WERI-Rb-1 (cell line): ENCODE data around the gene CLIC5.

Experiments
- DNase-seq: peaks from one replicate; pipeline ENCODE4 v3.0.0-alpha.2; 2020
- H3K27ac ChIP-seq: fragments of 250-450 bp; sonication (Bioruptor Pico); 2 replicates; pipeline ENCODE4 v1.5.1; 2020; ENCODE audit warnings: mild to moderate bottlenecking, moderate library complexity
- H3K27me3 ChIP-seq: fragments of 250-450 bp; sonication (Bioruptor Pico); 2 replicates; pipeline ENCODE4 v1.5.1; 2021; ENCODE audit warnings: mild to moderate bottlenecking, low read depth, moderate library complexity; ENCODE audit not compliant: insufficient read depth, severe bottlenecking
- H3K36me3 ChIP-seq: fragments of 250-450 bp; sonication (Bioruptor Pico); 2 replicates; pipeline ENCODE4 v1.5.1; 2020; ENCODE audit warnings: mild to moderate bottlenecking, moderate library complexity
- H3K4me3 ChIP-seq: 2 replicates; pipeline ENCODE4 v1.5.1; 2011; ENCODE audit warnings: low read depth, mild to moderate bottlenecking, control low read depth, low read length
- H3K9me3 ChIP-seq: fragments of 250-450 bp; sonication (Bioruptor Pico); 2 replicates; pipeline ENCODE4 v1.5.1; 2021; ENCODE audit warnings: mild to moderate bottlenecking, moderate library complexity; ENCODE audit not compliant: severe bottlenecking
- TF ChIP-seq, protein P1 (sequence below): IDR thresholded peaks from 2 replicates; pipeline ENCODE4 v1.5.1; 2011; ENCODE audit warnings: low read depth, mild to moderate bottlenecking, control low read depth, inconsistent platforms, low read length

CLIC5 gene

DNA sequence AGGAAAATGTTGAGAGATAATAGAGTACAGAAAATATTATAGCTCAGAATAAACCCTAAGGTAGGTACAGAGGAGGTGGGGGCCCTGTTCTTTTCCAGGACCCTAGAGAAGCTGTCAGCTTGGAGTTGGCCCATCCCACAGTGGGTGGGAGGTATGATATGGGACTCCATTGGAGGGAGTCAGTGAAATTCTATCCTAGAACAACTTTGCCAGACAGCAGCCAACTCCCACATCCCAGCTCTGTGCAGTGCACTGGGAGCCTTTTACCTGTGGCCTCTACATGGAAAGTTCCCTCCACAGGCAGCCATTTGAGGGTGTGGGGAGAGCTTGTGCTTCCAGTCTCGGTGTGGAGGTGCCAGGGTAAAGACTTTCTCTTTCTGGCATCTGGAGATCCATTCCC, 36.8 kb upstream of the CLIC5 start:
- TF ChIP-seq, protein P1, sequence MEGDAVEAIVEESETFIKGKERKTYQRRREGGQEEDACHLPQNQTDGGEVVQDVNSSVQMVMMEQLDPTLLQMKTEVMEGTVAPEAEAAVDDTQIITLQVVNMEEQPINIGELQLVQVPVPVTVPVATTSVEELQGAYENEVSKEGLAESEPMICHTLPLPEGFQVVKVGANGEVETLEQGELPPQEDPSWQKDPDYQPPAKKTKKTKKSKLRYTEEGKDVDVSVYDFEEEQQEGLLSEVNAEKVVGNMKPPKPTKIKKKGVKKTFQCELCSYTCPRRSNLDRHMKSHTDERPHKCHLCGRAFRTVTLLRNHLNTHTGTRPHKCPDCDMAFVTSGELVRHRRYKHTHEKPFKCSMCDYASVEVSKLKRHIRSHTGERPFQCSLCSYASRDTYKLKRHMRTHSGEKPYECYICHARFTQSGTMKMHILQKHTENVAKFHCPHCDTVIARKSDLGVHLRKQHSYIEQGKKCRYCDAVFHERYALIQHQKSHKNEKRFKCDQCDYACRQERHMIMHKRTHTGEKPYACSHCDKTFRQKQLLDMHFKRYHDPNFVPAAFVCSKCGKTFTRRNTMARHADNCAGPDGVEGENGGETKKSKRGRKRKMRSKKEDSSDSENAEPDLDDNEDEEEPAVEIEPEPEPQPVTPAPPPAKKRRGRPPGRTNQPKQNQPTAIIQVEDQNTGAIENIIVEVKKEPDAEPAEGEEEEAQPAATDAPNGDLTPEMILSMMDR, result no peak
- Histone ChIP-seq H3K27ac (no peak overlapping the region), H3K36me3 (no peaks in the 10 kb centered on the region), H3K4me3 (no peak overlapping the region), H3K27me3 (peaks cover 35% of the 10 kb centered on the region), H3K9me3 (peaks cover 15% of the 10 kb centered on the region)
- DNase-seq, result no peak

DNA sequence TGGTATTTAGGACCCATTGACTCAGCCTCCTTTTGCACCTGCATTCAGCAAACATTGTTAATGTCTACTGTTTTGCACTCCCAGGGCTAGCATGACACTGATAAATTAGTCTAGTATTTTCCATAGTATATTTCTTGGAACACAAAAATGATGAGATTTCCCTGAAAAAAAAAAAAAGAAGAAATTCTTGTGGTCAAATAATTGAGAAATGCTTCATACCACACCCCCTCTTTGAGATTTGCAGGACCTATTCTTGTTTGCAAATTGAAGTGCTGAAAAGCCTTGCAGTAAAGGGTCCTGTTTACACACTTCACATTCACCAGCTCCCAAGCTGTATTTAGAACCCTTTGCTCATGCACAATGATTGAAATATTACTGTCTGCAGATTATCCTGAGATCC, 36.3 kb upstream of the CLIC5 start:
- Histone ChIP-seq H3K27me3 (peaks cover 30% of the 10 kb centered on the region), H3K27ac (no peak overlapping the region), H3K9me3 (peaks cover 10% of the 10 kb centered on the region), H3K36me3 (no peaks in the 10 kb centered on the region), H3K4me3 (no peak overlapping the region)
- TF ChIP-seq, protein P1, result no peak
- DNase-seq, result no peak

DNA sequence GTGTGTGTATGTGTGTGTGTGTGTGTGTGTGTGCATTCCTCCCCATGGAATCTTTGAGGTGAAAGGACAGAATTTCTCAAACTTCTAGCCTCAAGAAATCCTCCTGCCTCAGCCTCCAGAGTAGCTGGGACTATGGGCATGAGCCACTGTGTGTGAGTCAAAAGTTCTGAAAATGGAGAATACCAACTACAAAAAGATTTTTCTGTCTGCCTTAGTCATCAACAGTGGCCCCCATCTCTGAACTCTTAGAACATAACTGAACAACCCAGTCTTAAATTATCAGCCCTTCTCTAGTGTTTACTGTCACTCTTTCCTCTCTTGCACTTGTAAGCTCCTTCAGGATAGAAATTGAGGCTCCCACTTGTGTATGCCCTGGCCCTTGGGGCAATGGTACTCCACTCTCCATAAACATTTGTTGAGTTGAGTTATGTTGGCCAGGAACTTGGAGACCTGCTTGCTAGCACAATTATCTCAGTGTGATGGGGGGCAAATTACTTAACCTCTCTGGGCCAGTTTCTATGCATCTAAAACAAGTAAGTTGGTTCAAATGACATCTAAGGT, 35.3 kb upstream of the CLIC5 start:
- DNase-seq, result no peak
- peaks cover 21% of the 10 kb centered on the region for H3K27me3 ChIP-seq

DNA sequence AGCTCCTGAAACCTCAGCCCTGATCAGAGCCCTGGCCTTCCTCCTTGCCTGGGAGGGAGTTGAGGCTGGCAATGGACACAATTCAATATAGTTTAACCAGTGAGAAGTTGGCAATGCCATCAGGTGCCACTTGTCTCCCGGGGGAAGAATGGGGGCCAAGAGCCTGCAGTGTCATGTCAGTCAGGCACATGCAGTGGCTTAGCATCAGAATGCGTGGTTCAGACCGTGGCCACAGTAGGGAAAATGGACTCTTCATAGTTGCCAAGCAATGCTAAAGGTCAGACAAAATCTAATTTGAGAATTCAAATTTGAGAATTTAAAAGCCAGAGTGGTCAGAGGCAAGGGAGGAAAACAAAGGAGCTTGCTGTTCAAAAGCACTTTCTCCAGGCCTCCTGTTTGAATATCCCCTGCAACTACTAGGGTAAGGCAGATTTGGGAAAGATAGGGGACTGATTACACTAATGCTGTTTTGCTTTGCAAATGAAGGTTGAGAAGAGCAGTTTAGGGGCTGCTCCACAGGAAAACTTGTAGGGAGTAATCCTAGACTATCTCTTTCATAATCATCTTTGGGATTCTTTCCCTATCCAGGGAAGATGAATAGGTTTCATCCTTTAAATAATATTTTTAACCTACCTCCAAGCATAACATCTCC, 33.1 kb upstream of the CLIC5 start:
- TF ChIP-seq, protein P1, result no peak

More for the DNA sequence above, 35.3 kb upstream of the CLIC5 start:
- no peaks in the 10 kb centered on the region for H3K36me3 ChIP-seq
- peaks cover 5% of the 10 kb centered on the region for H3K9me3 ChIP-seq
- TF ChIP-seq, protein P1, result no peak
- no peak overlapping the region for H3K27ac ChIP-seq
- H3K4me3 ChIP-seq, result no peak overlapping the region

DNA sequence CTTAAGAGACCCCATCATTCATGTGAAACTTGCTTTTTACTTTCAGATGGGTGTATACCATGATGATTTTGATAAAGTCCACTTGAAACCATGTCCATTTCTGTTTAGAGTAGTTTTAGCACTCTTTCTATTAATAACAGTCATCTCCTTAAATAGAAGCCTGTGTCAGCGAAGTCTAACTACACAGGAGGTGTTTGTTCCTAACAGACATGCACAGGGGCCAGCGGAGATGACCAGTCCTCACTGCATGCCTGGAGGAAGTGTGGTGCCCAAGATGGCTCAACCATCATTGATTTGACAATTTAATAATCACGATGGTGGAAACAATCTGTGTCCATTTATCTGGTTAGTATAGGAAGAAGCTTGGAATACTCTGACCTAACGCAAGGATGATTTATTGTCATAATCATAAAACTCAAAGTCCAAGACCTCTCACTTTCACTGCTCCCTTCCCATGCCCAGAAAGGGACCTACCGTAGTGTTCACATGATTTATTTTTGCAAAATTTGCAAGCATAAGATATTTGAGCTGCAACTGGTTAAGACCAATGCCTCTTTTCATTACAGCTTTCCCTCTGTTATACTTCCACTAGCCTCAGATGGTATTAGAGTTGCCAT, 31.0 kb upstream of the CLIC5 start:
- Histone ChIP-seq H3K36me3 (no peaks in the 10 kb centered on the region), H3K27ac (no peak overlapping the region), H3K4me3 (no peak overlapping the region), H3K9me3 (no peaks in the 10 kb centered on the region), H3K27me3 (peaks cover 6% of the 10 kb centered on the region)
- DNase-seq, result no peak
- TF ChIP-seq, protein P1, result no peak

More for the DNA sequence above, 33.1 kb upstream of the CLIC5 start:
- no peaks in the 10 kb centered on the region for H3K36me3 ChIP-seq
- peaks cover 2% of the 10 kb centered on the region for H3K9me3 ChIP-seq
- no peak overlapping the region for H3K4me3 ChIP-seq
- no peak for DNase-seq
- peaks cover 14% of the 10 kb centered on the region for H3K27me3 ChIP-seq
- H3K27ac ChIP-seq, result no peak overlapping the region
